ENCODE measurements around the gene MPL. TPM values are rescaled to one million over a fixed set of nuclear protein-coding genes. Genes with fewer than 3 reads are reported as not detected.
A peak's percentile ranks its signal among the peaks of the same experiment; 100 is the strongest.

The MPL gene
- total and polyA plus RNA-seq, 2 of the 13 experiments (the other 11 are each of a cell fraction or from before 2014, with no cell fraction given): not detected

GRCh38 chr1:43348809-43349593 is 11.4 kb downstream of the MPL start (continued):
- TF ChIP-seq ZNF646 (CRISPR knock-in tag; IDR thresholded peaks at IDR 0.05): no peak
- peak; percentile 45; the same call in 1 of the 2 replicates for TF ChIP-seq SOX5 (CRISPR knock-in tag; IDR thresholded peaks at IDR 0.05; ENCODE audit: borderline replicate concordance)
- TF ChIP-seq HNRNPH1 (optimal IDR thresholded peaks at IDR 0.05; ENCODE audit: low read depth, low read length): no peak
- no peak for TF ChIP-seq ZNF766 (CRISPR knock-in tag; IDR thresholded peaks at IDR 0.05; ENCODE audit: borderline replicate concordance)
- TF ChIP-seq POGK (CRISPR knock-in tag; conservative IDR thresholded peaks at IDR 0.05): no peak; the same call in 1 of the 2 replicates
- TF ChIP-seq ZFP36 (IDR thresholded peaks at IDR 0.05; ENCODE audit: borderline replicate concordance, low read depth, low read length, partially characterized antibody): no peak
- no peak for TF ChIP-seq HDAC6 (IDR thresholded peaks at IDR 0.05; ENCODE audit: low read depth, low read length)
- 0 out of 2 replicates have a peak, but pooled peaks have one; percentile 18 for TF ChIP-seq GATAD2A (CRISPR knock-in tag; IDR thresholded peaks at IDR 0.05)
- no peak for TF ChIP-seq ZNF430 (CRISPR knock-in tag; IDR thresholded peaks at IDR 0.05)
- TF ChIP-seq MBD4 (IDR thresholded peaks at IDR 0.05; ENCODE audit: borderline replicate concordance, low read length): no peak
- TF ChIP-seq MAFG (CRISPR knock-in tag; IDR thresholded peaks at IDR 0.05): no peak
- TF ChIP-seq ONECUT2 (CRISPR knock-in tag; IDR thresholded peaks at IDR 0.05): no peak
- peak; percentile 65; the same call in 1 of the 2 replicates for TF ChIP-seq E2F1 (CRISPR knock-in tag; IDR thresholded peaks at IDR 0.05)
- no peak for TF ChIP-seq TGIF2 (CRISPR knock-in tag; IDR thresholded peaks at IDR 0.05)
- peak; percentile 46; the same call in 1 of the 2 replicates for TF ChIP-seq DRAP1 (CRISPR knock-in tag; IDR thresholded peaks at IDR 0.05)
- no peak for TF ChIP-seq ZNF484 (CRISPR knock-in tag; IDR thresholded peaks at IDR 0.05; ENCODE audit: borderline replicate concordance, low read depth)
- peak; percentile 31; the same call in 1 of the 2 replicates for TF ChIP-seq RXRB (CRISPR knock-in tag; IDR thresholded peaks at IDR 0.05; ENCODE audit: borderline replicate concordance)
- no peak; the same call in none of the 2 replicates for TF ChIP-seq ZBTB38 (CRISPR knock-in tag; IDR thresholded peaks at IDR 0.05)
- TF ChIP-seq ETV6 (CRISPR knock-in tag; conservative IDR thresholded peaks at IDR 0.05): peak; percentile 27

Data from HepG2 (cell line).